Caco-2 (cell line): ENCODE data around the gene EML4. TPM values are rescaled to one million over a fixed set of nuclear protein-coding genes. Genes with fewer than 3 reads are reported as not detected.

ENCODE experiments used
- BruUV-seq: library from RNA; stranded (reverse); fragments of 400-500 nt; replicated peaks from 2 replicates; lab custom pipeline; 2021; lab: Mats Ljungman, UMichigan
- CTCF ChIA-PET: fragments of 300-600 bp; sonication (Branson Sonifier 250); formaldehyde crosslinking; loops from one replicate; lab custom pipeline; 2022; ENCODE audit warnings: antibody characterized with exemption; lab: Charles Lee
- POLR2A ChIA-PET: fragments of 300-600 bp; sonication (Branson Sonifier 250); formaldehyde crosslinking; loops from one replicate; lab custom pipeline; 2022; ENCODE audit warnings: antibody characterized with exemption; lab: Charles Lee
- DNase-seq, 2 experiments: peaks; one replicate each; pipeline versions ENCODE4 v3.0.0 to v3.0.0-alpha.2; 2020 to 2022
- H3K27me3 ChIP-seq: replicated peaks from 2 replicates; pipeline ENCODE4 v1.6.0; 2011; ENCODE audit warnings: low read length; ENCODE audit not compliant: control insufficient read depth, insufficient read depth
- H3K36me3 ChIP-seq: 2 replicates; pipeline ENCODE4 v1.5.1; 2011; ENCODE audit warnings: low read length; ENCODE audit not compliant: control insufficient read depth, insufficient read depth
- H3K4me1 ChIP-seq: fragments of 250-450 bp; sonication (Bioruptor Pico); 2 replicates; pipeline ENCODE4 v1.5.1; 2020; ENCODE audit warnings: mild to moderate bottlenecking
- H3K4me3 ChIP-seq: 2 replicates; pipeline ENCODE4 v1.5.1; 2011; ENCODE audit warnings: low read depth, mild to moderate bottlenecking, control low read depth, low read length
- H3K9me3 ChIP-seq: fragments of 250-450 bp; sonication (Bioruptor Pico); 2 replicates; pipeline ENCODE4 v1.5.1; 2020; ENCODE audit warnings: mild to moderate bottlenecking, moderate library complexity
- H3K27ac Mint-ChIP-seq: one replicate; pipeline ENCODE4 v1.8.0; 2022; ENCODE audit warnings: mixed read lengths; ENCODE audit not compliant: unreplicated experiment
- H3K27me3 Mint-ChIP-seq: one replicate; pipeline ENCODE4 v1.8.0; 2022; ENCODE audit warnings: mixed read lengths; ENCODE audit not compliant: insufficient read depth, unreplicated experiment
- H3K36me3 Mint-ChIP-seq: one replicate; pipeline ENCODE4 v1.8.0; 2022; ENCODE audit warnings: mild to moderate bottlenecking, mixed read lengths; ENCODE audit not compliant: insufficient read depth, unreplicated experiment
- H3K4me1 Mint-ChIP-seq: one replicate; pipeline ENCODE4 v1.8.0; 2022; ENCODE audit warnings: low read depth, mixed read lengths; ENCODE audit not compliant: unreplicated experiment
- H3K4me3 Mint-ChIP-seq: one replicate; pipeline ENCODE4 v1.8.0; 2022; ENCODE audit warnings: mild to moderate bottlenecking, moderate library complexity, mixed read lengths; ENCODE audit not compliant: unreplicated experiment
- H3K9me3 Mint-ChIP-seq: one replicate; pipeline ENCODE4 v1.8.0; 2022; ENCODE audit warnings: mixed read lengths; ENCODE audit not compliant: unreplicated experiment
- intact Hi-C: fragments of 100-400 bp; cut with micrococcal nuclease; formaldehyde crosslinking; loops from one replicate; pipeline ENCODE4 v1.10.0; 2022; ENCODE audit not compliant: unreplicated experiment
- total RNA-seq: library from RNA; stranded (reverse); gene quantifications from 2 replicates; pipeline ENCODE4 v1.2.3, GENCODE V29; 2022
- TF ChIP-seq, protein P1 (sequence below), 2 experiments: fragments of 200-600 bp in 1 of 2; IDR thresholded peaks; 1 replicate in 1 of 2; 2 replicates in 1 of 2; pipeline versions ENCODE4 v1.5.1 to v1.8.0; 2011 to 2022; ENCODE audit warnings: antibody characterized with exemption in 1 of 2, control low read depth in 1 of 2, inconsistent platforms in 1 of 2, low read depth in 1 of 2, low read length in 1 of 2, mild to moderate bottlenecking in 1 of 2, moderate library complexity in 1 of 2; ENCODE audit not compliant: insufficient read depth in 1 of 2, severe bottlenecking in 1 of 2, unreplicated experiment in 1 of 2

EML4 gene
- total RNA-seq, 1 experiment from 2014 or later = 125 TPM

DNA sequence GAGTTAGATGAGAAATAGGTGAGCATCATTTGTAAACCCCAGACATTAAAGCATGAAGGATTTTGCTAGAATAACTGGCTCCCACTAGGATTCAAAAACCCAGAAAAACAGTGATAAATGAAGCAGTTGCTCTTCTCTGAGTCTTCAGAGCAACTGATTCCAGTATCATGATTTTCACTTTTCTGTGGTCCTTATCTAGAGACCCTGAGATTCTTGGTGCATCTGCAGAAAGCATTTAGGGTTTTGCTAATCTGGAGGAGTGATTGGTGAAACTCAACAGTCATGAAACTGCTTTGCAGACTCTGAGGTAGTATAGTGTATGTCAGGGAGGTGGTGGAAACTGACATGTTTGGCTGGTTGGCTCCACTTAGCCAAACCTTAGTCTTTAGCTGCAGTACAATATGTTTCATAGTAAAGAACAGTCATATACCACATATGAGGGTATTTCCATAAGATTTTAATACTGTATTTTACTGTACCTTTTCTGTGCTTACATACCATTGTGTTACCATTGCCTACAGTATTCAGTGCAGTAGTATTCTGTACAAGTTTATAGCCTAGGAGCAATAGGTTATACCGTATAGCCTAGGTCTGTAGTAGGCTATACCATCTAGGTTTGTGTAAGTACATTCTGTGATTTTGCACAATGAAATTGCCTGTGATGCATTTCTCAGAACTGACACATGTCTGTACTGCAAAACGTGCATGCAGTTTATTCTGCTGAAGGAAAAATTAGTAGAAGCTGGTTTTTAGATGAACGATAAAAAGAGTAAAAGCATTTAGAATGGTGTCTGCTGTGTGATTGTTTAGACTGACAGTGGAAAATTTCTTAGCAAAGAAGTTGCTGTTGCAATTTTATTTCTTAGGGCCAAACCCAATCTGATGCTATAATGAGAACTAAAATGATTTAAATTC, 23.8 kb downstream of the EML4 start:
- no TSS peak for BruUV-seq
- intact Hi-C loops = loop anchor here (5.0 kb wide), 1 partner anchor 346 kb away; no protein-coding TSS in a partner anchor
- no peak for DNase-seq
- ChIA-PET CTCF (no interaction called here), POLR2A (no interaction called here)
- Mint-ChIP-seq H3K4me1 (peaks cover 56% of the 10 kb centered on the region), H3K4me3 (no peak overlapping the region), H3K36me3 (peaks cover 20% of the 10 kb centered on the region), H3K9me3 (no peaks in the 10 kb centered on the region), H3K27me3 (no peaks in the 10 kb centered on the region), H3K27ac (peak overlapping the region; percentile 77)
- H3K9me3 ChIP-seq = no peaks in the 10 kb centered on the region
- no peak overlapping the region for H3K4me3 ChIP-seq
- no peaks in the 10 kb centered on the region for H3K27me3 ChIP-seq
- H3K36me3 ChIP-seq = peaks cover 4% of the 10 kb centered on the region; the same call in 1 of the 2 replicates
- TF ChIP-seq, protein P1, sequence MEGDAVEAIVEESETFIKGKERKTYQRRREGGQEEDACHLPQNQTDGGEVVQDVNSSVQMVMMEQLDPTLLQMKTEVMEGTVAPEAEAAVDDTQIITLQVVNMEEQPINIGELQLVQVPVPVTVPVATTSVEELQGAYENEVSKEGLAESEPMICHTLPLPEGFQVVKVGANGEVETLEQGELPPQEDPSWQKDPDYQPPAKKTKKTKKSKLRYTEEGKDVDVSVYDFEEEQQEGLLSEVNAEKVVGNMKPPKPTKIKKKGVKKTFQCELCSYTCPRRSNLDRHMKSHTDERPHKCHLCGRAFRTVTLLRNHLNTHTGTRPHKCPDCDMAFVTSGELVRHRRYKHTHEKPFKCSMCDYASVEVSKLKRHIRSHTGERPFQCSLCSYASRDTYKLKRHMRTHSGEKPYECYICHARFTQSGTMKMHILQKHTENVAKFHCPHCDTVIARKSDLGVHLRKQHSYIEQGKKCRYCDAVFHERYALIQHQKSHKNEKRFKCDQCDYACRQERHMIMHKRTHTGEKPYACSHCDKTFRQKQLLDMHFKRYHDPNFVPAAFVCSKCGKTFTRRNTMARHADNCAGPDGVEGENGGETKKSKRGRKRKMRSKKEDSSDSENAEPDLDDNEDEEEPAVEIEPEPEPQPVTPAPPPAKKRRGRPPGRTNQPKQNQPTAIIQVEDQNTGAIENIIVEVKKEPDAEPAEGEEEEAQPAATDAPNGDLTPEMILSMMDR (IDR thresholded peaks at IDR 0.05; ENCODE audit: insufficient read depth in 1 of 2, low read depth in 1 of 2, low read length in 1 of 2, severe bottlenecking in 1 of 2, unreplicated experiment in 1 of 2) = no peak
- peaks cover 82% of the 10 kb centered on the region for H3K4me1 ChIP-seq

DNA sequence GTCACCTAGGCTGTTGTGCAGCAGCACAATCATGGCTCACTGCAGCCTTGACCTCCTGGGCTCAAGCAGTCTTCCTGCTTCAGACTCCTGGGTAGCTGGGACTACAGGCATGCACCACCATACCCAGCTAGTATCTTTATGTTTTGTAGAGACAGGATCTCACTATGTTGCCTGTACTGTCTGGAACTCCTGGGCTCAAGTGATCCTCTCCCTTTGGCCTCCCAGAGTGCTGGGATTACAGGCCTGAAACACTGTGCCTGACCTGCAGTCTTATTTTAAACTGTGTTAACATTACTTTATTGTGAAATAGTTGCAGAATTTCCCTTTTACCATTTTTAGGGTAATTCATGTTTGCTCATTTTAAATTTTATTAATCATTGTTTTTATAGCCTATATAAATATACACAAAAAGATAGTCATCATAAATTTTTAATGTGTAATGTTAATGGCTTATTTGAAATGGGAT, 24.6 kb downstream of the EML4 start:
- no peaks in the 10 kb centered on the region for H3K27me3 Mint-ChIP-seq
- TF ChIP-seq, protein P1 (IDR thresholded peaks at IDR 0.05; ENCODE audit: insufficient read depth in 1 of 2, low read depth in 1 of 2, low read length in 1 of 2, severe bottlenecking in 1 of 2, unreplicated experiment in 1 of 2) = no peak
- Histone ChIP-seq H3K4me1 (peaks cover 80% of the 10 kb centered on the region), H3K9me3 (no peaks in the 10 kb centered on the region), H3K4me3 (no peak overlapping the region), H3K27me3 (no peaks in the 10 kb centered on the region), H3K36me3 (peaks cover 4% of the 10 kb centered on the region; the same call in 1 of the 2 replicates)
- no peak for DNase-seq
- peak overlapping the region; percentile 68 for H3K27ac Mint-ChIP-seq
- H3K9me3 Mint-ChIP-seq = peaks cover 8% of the 10 kb centered on the region
- CTCF ChIA-PET = no interaction called here
- no peak overlapping the region for H3K4me3 Mint-ChIP-seq
- POLR2A ChIA-PET = no interaction called here
- peaks cover 62% of the 10 kb centered on the region for H3K4me1 Mint-ChIP-seq
- no TSS peak for BruUV-seq
- peaks cover 28% of the 10 kb centered on the region for H3K36me3 Mint-ChIP-seq
- intact Hi-C loops = loop anchor here (5.0 kb wide), 1 partner anchor 346 kb away; no protein-coding TSS in a partner anchor

DNA sequence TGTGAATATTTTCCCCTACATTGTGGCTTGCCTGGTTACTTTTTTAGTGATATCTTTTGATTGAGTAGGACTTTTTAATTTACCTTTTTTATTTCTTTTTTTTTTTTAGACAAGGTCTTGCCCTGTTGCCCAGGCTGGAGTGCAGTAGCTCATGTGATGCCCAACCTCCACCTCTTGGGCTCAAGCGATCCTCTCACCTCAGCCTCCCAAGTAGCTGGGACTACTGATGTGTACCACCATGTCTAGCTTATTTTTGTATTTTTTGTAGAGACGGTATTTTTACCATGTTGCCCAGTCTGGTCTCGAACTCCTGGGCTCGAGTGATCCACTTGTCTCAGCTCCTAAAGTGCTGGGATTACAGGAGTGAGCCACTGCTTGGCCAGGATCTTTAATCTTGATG, 25.3 kb downstream of the EML4 start:
- BruUV-seq = no TSS peak
- TF ChIP-seq, protein P1 (IDR thresholded peaks at IDR 0.05; ENCODE audit: insufficient read depth in 1 of 2, low read depth in 1 of 2, low read length in 1 of 2, severe bottlenecking in 1 of 2, unreplicated experiment in 1 of 2) = no peak
- intact Hi-C loops = loop anchor here (5.0 kb wide), 1 partner anchor 347 kb away; no protein-coding TSS in a partner anchor
- H3K4me3 Mint-ChIP-seq = no peak overlapping the region
- ChIA-PET CTCF (no interaction called here), POLR2A (no interaction called here)
- H3K27me3 Mint-ChIP-seq = no peaks in the 10 kb centered on the region
- H3K27me3 ChIP-seq = no peaks in the 10 kb centered on the region
- H3K4me1 ChIP-seq = peaks cover 73% of the 10 kb centered on the region
- H3K4me1 Mint-ChIP-seq = peaks cover 69% of the 10 kb centered on the region
- H3K36me3 ChIP-seq = peaks cover 4% of the 10 kb centered on the region; the same call in 1 of the 2 replicates
- no peak overlapping the region for H3K4me3 ChIP-seq
- H3K36me3 Mint-ChIP-seq = peaks cover 29% of the 10 kb centered on the region
- H3K9me3 Mint-ChIP-seq = peaks cover 15% of the 10 kb centered on the region
- no peak overlapping the region for H3K27ac Mint-ChIP-seq
- no peak for DNase-seq
- no peaks in the 10 kb centered on the region for H3K9me3 ChIP-seq
